MCF 10A (cell line): ENCODE data around the gene POFUT2. TPM values are rescaled to one million over a fixed set of nuclear protein-coding genes. Genes with fewer than 3 reads are reported as not detected.

Experiments used
- BruUV-seq: library from RNA; stranded (reverse); fragments of 400-500 nt; replicated peaks from 2 replicates; lab custom pipeline; 2021; lab: Mats Ljungman, UMichigan
- CTCF ChIA-PET: fragments of 300-600 bp; sonication (Branson Sonifier 250); formaldehyde crosslinking; extraction: SDS; loops from one replicate; lab custom pipeline; 2021; ENCODE audit warnings: antibody characterized with exemption, inconsistent platforms; lab: Yijun Ruan, JAX
- POLR2A ChIA-PET: fragments of 300-600, 350-650 bp; sonication (Branson Sonifier 250); formaldehyde crosslinking; extraction: SDS; loops from one replicate; lab custom pipeline; 2020; ENCODE audit warnings: antibody characterized with exemption, inconsistent platforms; lab: Yijun Ruan, JAX
- DNase-seq: peaks from one replicate; pipeline ENCODE4 v3.0.0-alpha.2; 2018; ENCODE audit not compliant: unreplicated experiment
- H3K27ac Mint-ChIP-seq: one replicate; pipeline ENCODE4 v1.8.0; 2022; ENCODE audit warnings: mild to moderate bottlenecking, low read depth, mixed read lengths; ENCODE audit not compliant: unreplicated experiment
- H3K27me3 Mint-ChIP-seq: one replicate; pipeline ENCODE4 v1.8.0; 2022; ENCODE audit warnings: mixed read lengths; ENCODE audit not compliant: insufficient read depth, unreplicated experiment
- H3K36me3 Mint-ChIP-seq: one replicate; pipeline ENCODE4 v1.8.0; 2022; ENCODE audit warnings: mild to moderate bottlenecking, moderate library complexity, mixed read lengths; ENCODE audit not compliant: insufficient read depth, unreplicated experiment
- H3K4me1 Mint-ChIP-seq: one replicate; pipeline ENCODE4 v1.8.0; 2022; ENCODE audit warnings: mixed read lengths; ENCODE audit not compliant: insufficient read depth, unreplicated experiment
- H3K4me3 Mint-ChIP-seq: one replicate; pipeline ENCODE4 v1.8.0; 2022; ENCODE audit warnings: mild to moderate bottlenecking, moderate library complexity, mixed read lengths; ENCODE audit not compliant: unreplicated experiment
- H3K9me3 Mint-ChIP-seq: one replicate; pipeline ENCODE4 v1.8.0; 2022; ENCODE audit warnings: mixed read lengths; ENCODE audit not compliant: unreplicated experiment
- CTCF ChIP-seq: fragments of 200-600 bp; IDR thresholded peaks from one replicate; pipeline ENCODE4 v1.8.0; 2022; ENCODE audit warnings: antibody characterized with exemption, mild to moderate bottlenecking; ENCODE audit not compliant: unreplicated experiment
- intact Hi-C: fragments of 100-400 bp; cut with micrococcal nuclease; formaldehyde crosslinking; loops from 2 replicates; pipeline ENCODE4 v1.14.1; 2022
- total RNA-seq: library from RNA; stranded (reverse); gene quantifications from 2 replicates; pipeline ENCODE4 v1.2.3, GENCODE V29; 2022

POFUT2 gene
- total RNA-seq, 1 experiment from 2014 or later: 25.2 TPM

DNA sequence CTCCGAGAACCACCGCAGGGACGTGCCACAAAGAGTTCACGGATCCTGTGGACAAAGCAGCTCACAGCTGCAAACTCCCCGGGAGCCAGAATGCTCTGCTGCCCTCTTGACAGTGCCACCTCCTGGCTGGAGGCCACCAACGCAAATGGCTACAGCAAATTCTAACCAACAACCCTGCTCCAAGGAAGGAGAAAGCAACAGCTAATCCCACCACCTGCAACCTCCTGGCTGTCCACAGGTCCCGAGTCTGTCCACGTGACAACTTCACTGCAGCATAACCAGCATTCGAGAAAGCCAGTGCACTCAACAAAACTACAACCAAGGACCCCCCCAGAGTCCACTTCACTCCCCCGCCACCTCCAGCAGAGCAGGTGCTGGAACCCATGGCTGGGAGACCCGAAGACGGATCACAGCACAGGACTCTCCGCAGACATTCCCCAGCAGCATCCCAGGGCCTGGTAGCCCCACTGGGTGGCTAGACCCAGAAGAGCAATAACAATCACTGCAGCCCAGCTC, 17.3 kb downstream of the POFUT2 start:
- Mint-ChIP-seq H3K27me3 (no peaks in the 10 kb centered on the region), H3K27ac (no peak overlapping the region), H3K4me1 (no peaks in the 10 kb centered on the region), H3K9me3 (peaks cover 7% of the 10 kb centered on the region), H3K4me3 (no peak overlapping the region), H3K36me3 (peaks cover 41% of the 10 kb centered on the region)
- ChIA-PET POLR2A (interaction anchor here (0.6 kb wide), 1 partner anchor 60 kb away, joined by 3 read pairs; no protein-coding TSS in a partner anchor), CTCF (interaction anchor here (1.8 to 2.3 kb wide), 2 partner anchors 130 to 132 kb away, joined by 5 to 10 read pairs; no protein-coding TSS in a partner anchor)
- intact Hi-C loops: no loop called here
- TF ChIP-seq CTCF: no peak
- no TSS peak for BruUV-seq
- no peak for DNase-seq

DNA sequence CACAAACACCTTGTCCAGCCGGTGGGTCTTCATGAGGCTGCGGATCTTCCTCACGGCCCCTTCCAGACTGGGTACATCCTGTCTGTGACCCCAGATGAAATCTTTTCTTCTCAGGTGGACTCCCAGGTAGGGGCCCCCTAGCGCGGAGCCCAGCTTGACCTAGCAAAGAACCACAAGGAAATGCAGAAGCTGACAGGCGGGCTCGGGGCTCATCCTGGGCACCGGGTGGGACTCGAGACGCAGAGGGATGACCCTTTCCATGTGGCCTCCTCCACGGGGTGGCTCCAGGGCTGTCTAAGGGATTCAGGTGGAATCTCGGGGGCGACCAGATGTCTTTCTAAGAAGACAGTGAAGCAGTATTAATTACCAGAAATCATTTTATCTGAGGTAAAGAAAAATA, 17.8 kb downstream of the POFUT2 start:
- ChIA-PET POLR2A (no interaction called here), CTCF (interaction anchor here (2.3 kb wide), 1 partner anchor 129 kb away, joined by 10 read pairs; no protein-coding TSS in a partner anchor)
- intact Hi-C loops: no loop called here
- Mint-ChIP-seq H3K4me1 (no peaks in the 10 kb centered on the region), H3K4me3 (no peak overlapping the region), H3K9me3 (peaks cover 7% of the 10 kb centered on the region), H3K27ac (no peak overlapping the region), H3K27me3 (no peaks in the 10 kb centered on the region), H3K36me3 (peaks cover 46% of the 10 kb centered on the region)
- no peak for TF ChIP-seq CTCF
- BruUV-seq: no TSS peak
- DNase-seq: no peak

- H3K36me3 Mint-ChIP-seq: peaks cover 51% of the 10 kb centered on the region
- TF ChIP-seq CTCF: no peak
- no peaks in the 10 kb centered on the region for H3K27me3 Mint-ChIP-seq
- no peaks in the 10 kb centered on the region for H3K4me1 Mint-ChIP-seq
- no peak overlapping the region for H3K27ac Mint-ChIP-seq
- POLR2A ChIA-PET: no interaction called here
- H3K9me3 Mint-ChIP-seq: peaks cover 7% of the 10 kb centered on the region
- intact Hi-C loops: no loop called here
- no peak for DNase-seq
- CTCF ChIA-PET: no interaction called here
- BruUV-seq: no TSS peak
- H3K4me3 Mint-ChIP-seq: no peak overlapping the region
These were observed 20.3 kb downstream of the POFUT2 start for GRCh38 chr21:45267390-45267760.

- peaks cover 7% of the 10 kb centered on the region for H3K9me3 Mint-ChIP-seq
- no peak for TF ChIP-seq CTCF
- peaks cover 51% of the 10 kb centered on the region for H3K36me3 Mint-ChIP-seq
- no peak overlapping the region for H3K4me3 Mint-ChIP-seq
- H3K27ac Mint-ChIP-seq: no peak overlapping the region
- ChIA-PET CTCF (no interaction called here), POLR2A (no interaction called here)
- H3K4me1 Mint-ChIP-seq: no peaks in the 10 kb centered on the region
- BruUV-seq: no TSS peak
- no peak for DNase-seq
- intact Hi-C loops: no loop called here
- H3K27me3 Mint-ChIP-seq: no peaks in the 10 kb centered on the region
These were observed 20.9 kb downstream of the POFUT2 start for GRCh38 chr21:45266518-45267389.
